GM12878 (cell line): ENCODE results near the gene KDM3B. TPM values are rescaled to one million over a fixed set of nuclear protein-coding genes. Genes with fewer than 3 reads are reported as not detected.

ENCODE experiments used
- ATAC-seq: fragments of 200-7000 bp; cut with Tn5 transposase; 3 replicates; pipeline ENCODE4 v1.9.1; 2020; ENCODE audit warnings: mild to moderate bottlenecking, moderate library complexity
- BruUV-seq: library from RNA; stranded (reverse); fragments of 400-500 nt; replicated peaks from 2 replicates; lab custom pipeline; 2021; lab: Mats Ljungman, UMichigan
- CTCF ChIA-PET: fragments of 300-600 bp; sonication (Branson Sonifier 250); formaldehyde crosslinking; extraction: SDS; loops from one replicate; lab custom pipeline; 2021; ENCODE audit warnings: inconsistent platforms; lab: Yijun Ruan, JAX
- POLR2A ChIA-PET: fragments of 350-600 bp; formaldehyde crosslinking; extraction: SDS; loops from one replicate; lab custom pipeline; 2021; ENCODE audit warnings: inconsistent platforms; lab: Charles Lee
- RAD21 ChIA-PET: fragments of 300-600 bp; sonication (Branson Sonifier 250); formaldehyde crosslinking; loops from one replicate; lab custom pipeline; 2023; ENCODE audit warnings: antibody characterized with exemption; ENCODE audit not compliant: unreplicated experiment; lab: Charles Lee
- SMC1A ChIA-PET: fragments of 300-600 bp; sonication (Branson Sonifier 250); formaldehyde crosslinking; loops from one replicate; lab custom pipeline; 2023; ENCODE audit not compliant: unreplicated experiment, uncharacterized antibody; lab: Charles Lee
- DNase-seq: peaks from one replicate; pipeline ENCODE4 v3.0.0-alpha.2; 2011; ENCODE audit warnings: low read depth, low spot score
- FAIRE-seq: peaks from 3 replicates; lab custom pipeline; 2011; peaks lifted over from hg19 to GRCh38; lab: Jason Lieb, UNC
- H2AFZ ChIP-seq: 2 replicates; pipeline ENCODE4 v1.6.0; 2011; ENCODE audit warnings: low read depth, low read length, control low read depth; ENCODE audit not compliant: control insufficient read depth
- H3K27ac ChIP-seq: 2 replicates; pipeline ENCODE4 v1.5.1; 2011; ENCODE audit warnings: control low read depth; ENCODE audit not compliant: control insufficient read depth, insufficient read depth
- H3K27me3 ChIP-seq, 2 experiments: replicated peaks in 1 of 2; 2 replicates each; pipeline versions ENCODE4 v1.6.0 to v1.6.1; 2011; ENCODE audit warnings: low read length in 1 of 2; ENCODE audit not compliant: control insufficient read depth in 2 of 2, insufficient read depth in 2 of 2
- H3K36me3 ChIP-seq, 2 experiments: 2 replicates each; pipeline ENCODE4 v1.5.1; 2011; ENCODE audit warnings: low read length in 1 of 2; ENCODE audit not compliant: control insufficient read depth in 2 of 2, insufficient read depth in 2 of 2
- H3K4me1 ChIP-seq: 2 replicates; pipeline ENCODE4 v1.6.1; 2011; ENCODE audit warnings: mild to moderate bottlenecking, low read length, moderate library complexity, mixed read lengths; ENCODE audit not compliant: control insufficient read depth, insufficient read depth
- H3K4me2 ChIP-seq: 2 replicates; pipeline ENCODE4 v1.6.0; 2011; ENCODE audit warnings: control low read depth; ENCODE audit not compliant: control insufficient read depth, insufficient read depth
- H3K4me3 ChIP-seq: fragments of 200-600 bp; sonication (generic); 2 replicates; pipeline ENCODE4 v1.5.1; 2016
- H3K79me2 ChIP-seq: 2 replicates; pipeline ENCODE4 v1.6.0; 2011; ENCODE audit warnings: low read length; ENCODE audit not compliant: control insufficient read depth, insufficient read depth
- H3K9ac ChIP-seq: 2 replicates; pipeline ENCODE4 v1.8.0; 2011; ENCODE audit warnings: low read length, control low read depth, mixed read lengths; ENCODE audit not compliant: control insufficient read depth, insufficient read depth
- H3K9me3 ChIP-seq: replicated peaks from 3 replicates; pipeline ENCODE4 v1.5.1; 2011; ENCODE audit warnings: mild to moderate bottlenecking, low read length; ENCODE audit not compliant: control insufficient read depth, insufficient read depth
- H4K20me1 ChIP-seq: 2 replicates; pipeline ENCODE4 v1.6.0; 2011; ENCODE audit not compliant: control insufficient read depth, insufficient read depth
- BCLAF1 ChIP-seq: fragments of 450-650 bp; IDR thresholded peaks from 2 replicates; pipeline ENCODE4 v1.6.1; 2017; ENCODE audit warnings: antibody characterized with exemption, mild to moderate bottlenecking, moderate library complexity
- CBFB ChIP-seq: IDR thresholded peaks from 2 replicates; pipeline ENCODE4 v1.6.1; 2016; ENCODE audit warnings: antibody characterized with exemption, low read depth
- E2F4 ChIP-seq: IDR thresholded peaks from 2 replicates; pipeline ENCODE4 v1.6.1; 2012; ENCODE audit warnings: low read depth, low read length, improper control_type of control experiment
- EP300 ChIP-seq, 2 experiments: fragments of 150-350 bp in 1 of 2; IDR thresholded peaks; 2 replicates each; pipeline ENCODE4 v1.6.1; 2011 to 2012; ENCODE audit warnings: low read depth in 2 of 2, low read length in 2 of 2, borderline replicate concordance in 1 of 2, improper control_type of control experiment in 1 of 2, inconsistent platforms in 1 of 2; ENCODE audit not compliant: control insufficient read depth in 1 of 2
- MXI1 ChIP-seq: fragments of 150-350 bp; IDR thresholded peaks from 2 replicates; pipeline ENCODE4 v1.6.1; 2011; ENCODE audit warnings: low read depth, mild to moderate bottlenecking, inconsistent platforms, low read length, improper control_type of control experiment
- PAX8 ChIP-seq: fragments of 450-650 bp; IDR thresholded peaks from 2 replicates; pipeline ENCODE4 v1.6.1; 2017; ENCODE audit warnings: mild to moderate bottlenecking, moderate library complexity
- POU2F2 ChIP-seq: IDR thresholded peaks from 3 replicates; pipeline ENCODE4 v1.6.1; 2011; ENCODE audit warnings: low read depth, mild to moderate bottlenecking, low read length, borderline replicate concordance
- RB1 ChIP-seq: fragments of 450-650 bp; formaldehyde crosslinking; IDR thresholded peaks from 2 replicates; pipeline ENCODE4 v1.6.1; 2017; ENCODE audit warnings: mild to moderate bottlenecking, borderline replicate concordance
- RFX5 ChIP-seq: IDR thresholded peaks from 2 replicates; pipeline ENCODE4 v1.6.1; 2011; ENCODE audit warnings: low read depth, low read length, improper control_type of control experiment
- SIX5 ChIP-seq: IDR thresholded peaks from 2 replicates; pipeline ENCODE4 v1.6.1; 2011; ENCODE audit warnings: mild to moderate bottlenecking, low read depth, low read length, moderate library complexity; ENCODE audit not compliant: severe bottlenecking
- SREBF2 ChIP-seq: IDR thresholded peaks from 2 replicates; pipeline ENCODE4 v1.6.1; 2012; ENCODE audit warnings: mild to moderate bottlenecking, low read length
- WGBS: methylation state at CpG from one replicate; pipeline ENCODE4 v1.1.6; 2016; ENCODE audit warnings: low lambda C conversion rate; ENCODE audit not compliant: insufficient replicate concordance, insufficient coverage; ENCODE audit errors: missing lambda C conversion rate; 5-methylcytosine and 5-hydroxymethylcytosine counted together
- in situ Hi-C: fragments of 300-500 bp; cut with MboI; formaldehyde crosslinking; loops from 9 replicates; pipeline ENCODE4 v1.14.3; 2018; ENCODE audit warnings: mixed read lengths
- intact Hi-C: fragments of 100-400 bp; cut with micrococcal nuclease; formaldehyde crosslinking; loops from one replicate; pipeline ENCODE4 v1.14.2; 2022; ENCODE audit not compliant: unreplicated experiment
- polyA plus RNA-seq, 11 experiments: library from polyadenylated mRNA; depleted of rRNA in 4 of 11; unstranded in 6 of 11; stranded (reverse) in 5 of 11; fragments of >200 nt; fragmentation: Nextera tagmentation in 4 of 11; fragmentation: Illumina TruSeq in 1 of 11; extraction: Ambion mirVana in 4 of 11; extraction: Trizol in 1 of 11; gene quantifications; 1 replicate in 1 of 11; 2 replicates in 10 of 11; pipeline versions ENCODE4 v1.2.1 to v1.2.3, GENCODE V29; 2011 to 2016; ENCODE audit warnings: inconsistent platforms in 2 of 11, missing spikeins in 2 of 11, low read depth in 1 of 11
- total RNA-seq, 4 experiments: library from RNA; depleted of rRNA in 3 of 4; stranded (reverse); fragments of >200 nt in 3 of 4; fragmentation: Illumina TruSeq in 1 of 4; extraction: Trizol in 1 of 4; gene quantifications; 2 replicates each; pipeline versions ENCODE4 v1.2.1 to v1.2.3, GENCODE V29; 2013 to 2021
- TF ChIP-seq, protein P1 (sequence below): fragments of 150-350 bp; IDR thresholded peaks from 2 replicates; pipeline ENCODE4 v1.6.1; 2016; ENCODE audit warnings: low read depth, low read length
- TF ChIP-seq, protein P2 (sequence below): fragments of 450-650 bp; IDR thresholded peaks from 2 replicates; pipeline ENCODE4 v1.6.1; 2016; ENCODE audit warnings: mild to moderate bottlenecking

Gene KDM3B
- total and polyA plus RNA-seq, 10 of the 15 experiments (the other 5 are each of a cell fraction or from before 2014, with no cell fraction given): 8.5 to 45.7 (median 29.0) TPM

DNA sequence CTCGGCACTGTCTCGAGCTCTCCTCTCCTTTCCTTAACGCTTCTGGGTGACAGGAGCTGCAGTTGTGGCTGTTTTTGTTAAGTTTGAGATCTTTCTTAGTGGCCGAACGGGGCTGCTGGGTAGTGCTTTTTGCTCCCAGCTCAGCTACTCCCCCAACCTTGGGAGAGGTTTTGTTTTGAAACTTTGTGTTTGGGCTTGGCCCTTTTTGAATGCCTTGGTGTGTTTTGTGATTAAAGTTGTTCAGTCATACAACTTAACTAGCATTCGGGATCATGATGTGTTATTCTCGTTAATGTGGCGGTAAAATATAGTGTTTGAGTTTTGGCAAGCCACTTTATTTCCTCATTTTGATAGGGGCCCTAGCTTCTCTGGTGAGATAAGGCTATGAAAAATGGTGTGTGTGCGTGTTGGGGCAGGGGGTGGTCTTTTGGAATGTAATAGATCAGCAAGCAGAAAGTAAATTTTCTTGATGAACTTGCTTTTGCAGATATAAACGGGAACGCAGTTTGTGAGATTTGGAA is 1.1 kb downstream of the KDM3B start:
- SMC1A ChIA-PET: interaction anchor here (0.6 to 6.5 kb wide), 14 partner anchors 14 to 608 kb away, joined by 3 to 102 read pairs (median 5); partner anchors contain the start of genes BRD8, CDC23, CDC25C and FAM53C
- H2AFZ ChIP-seq: peak overlapping the region; percentile 75; the same call in 1 of the 2 replicates
- no peaks in the 10 kb centered on the region for H3K9me3 ChIP-seq
- BruUV-seq: no TSS peak
- DNase-seq: no peak
- POLR2A ChIA-PET: interaction anchor here (0.6 to 8.9 kb wide), 12 partner anchors 15 to 600 kb away, joined by 3 to 143 read pairs (median 8); partner anchors contain the start of genes BRD8, CDC23, CDC25C and EGR1
- RAD21 ChIA-PET: interaction anchor here (0.8 to 4.0 kb wide), 7 partner anchors 14 to 174 kb away, joined by 3 to 22 read pairs (median 14); partner anchors contain the start of genes BRD8, CDC25C, FAM53C and KIF20A
- H3K4me3 ChIP-seq: peak overlapping the region; percentile 99
- intact Hi-C loops (loop anchor here (2.0 to 10.0 kb wide), 2 partner anchors 175 to 319 kb away; partner anchors contain the start of genes BRD8, FAM13B and KIF20A), in situ Hi-C loops (no loop called here)
- WGBS: 2% methylated on average over 11 of the region's 11 CpGs
- H3K36me3 ChIP-seq: peaks cover 0 to 6% of the 10 kb centered on the region in 2 experiments; a peak in 1 of 4 replicates
- H3K27me3 ChIP-seq: no peaks in the 10 kb centered on the region
- H3K9ac ChIP-seq: peak overlapping the region; percentile 96
- H3K4me1 ChIP-seq: peaks cover 3% of the 10 kb centered on the region
- H3K27ac ChIP-seq: peak overlapping the region; percentile 93
- peak overlapping the region; percentile 90 for H3K4me2 ChIP-seq
- ATAC-seq: no peak
- H3K79me2 ChIP-seq: peaks cover 48% of the 10 kb centered on the region
- peak; percentile 65 for FAIRE-seq
- CTCF ChIA-PET: interaction anchor here (0.6 to 7.7 kb wide), 34 partner anchors 8 to 1037 kb away, joined by 3 to 266 read pairs (median 6); partner anchors contain the start of genes BRD8, CDC23, CDC25C and EGR1
- no peaks in the 10 kb centered on the region for H4K20me1 ChIP-seq
- TF ChIP-seq RFX5: no peak
- 0 out of 2 replicates have a peak, but pooled peaks have one; percentile 1 for TF ChIP-seq CBFB
- TF ChIP-seq MXI1: no peak
- no peak for TF ChIP-seq RB1
- TF ChIP-seq SIX5: no peak
- no peak for TF ChIP-seq PAX8
- TF ChIP-seq SREBF2: no peak
- TF ChIP-seq, protein P1, sequence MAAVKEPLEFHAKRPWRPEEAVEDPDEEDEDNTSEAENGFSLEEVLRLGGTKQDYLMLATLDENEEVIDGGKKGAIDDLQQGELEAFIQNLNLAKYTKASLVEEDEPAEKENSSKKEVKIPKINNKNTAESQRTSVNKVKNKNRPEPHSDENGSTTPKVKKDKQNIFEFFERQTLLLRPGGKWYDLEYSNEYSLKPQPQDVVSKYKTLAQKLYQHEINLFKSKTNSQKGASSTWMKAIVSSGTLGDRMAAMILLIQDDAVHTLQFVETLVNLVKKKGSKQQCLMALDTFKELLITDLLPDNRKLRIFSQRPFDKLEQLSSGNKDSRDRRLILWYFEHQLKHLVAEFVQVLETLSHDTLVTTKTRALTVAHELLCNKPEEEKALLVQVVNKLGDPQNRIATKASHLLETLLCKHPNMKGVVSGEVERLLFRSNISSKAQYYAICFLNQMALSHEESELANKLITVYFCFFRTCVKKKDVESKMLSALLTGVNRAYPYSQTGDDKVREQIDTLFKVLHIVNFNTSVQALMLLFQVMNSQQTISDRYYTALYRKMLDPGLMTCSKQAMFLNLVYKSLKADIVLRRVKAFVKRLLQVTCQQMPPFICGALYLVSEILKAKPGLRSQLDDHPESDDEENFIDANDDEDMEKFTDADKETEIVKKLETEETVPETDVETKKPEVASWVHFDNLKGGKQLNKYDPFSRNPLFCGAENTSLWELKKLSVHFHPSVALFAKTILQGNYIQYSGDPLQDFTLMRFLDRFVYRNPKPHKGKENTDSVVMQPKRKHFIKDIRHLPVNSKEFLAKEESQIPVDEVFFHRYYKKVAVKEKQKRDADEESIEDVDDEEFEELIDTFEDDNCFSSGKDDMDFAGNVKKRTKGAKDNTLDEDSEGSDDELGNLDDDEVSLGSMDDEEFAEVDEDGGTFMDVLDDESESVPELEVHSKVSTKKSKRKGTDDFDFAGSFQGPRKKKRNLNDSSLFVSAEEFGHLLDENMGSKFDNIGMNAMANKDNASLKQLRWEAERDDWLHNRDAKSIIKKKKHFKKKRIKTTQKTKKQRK: no peak
- no peak for TF ChIP-seq BCLAF1
- no peak for TF ChIP-seq E2F4
- TF ChIP-seq EP300 (IDR thresholded peaks at IDR 0.05; ENCODE audit: borderline replicate concordance in 1 of 2, control insufficient read depth in 1 of 2, low read depth in 2 of 2, low read length in 2 of 2): no peak
- TF ChIP-seq, protein P2, sequence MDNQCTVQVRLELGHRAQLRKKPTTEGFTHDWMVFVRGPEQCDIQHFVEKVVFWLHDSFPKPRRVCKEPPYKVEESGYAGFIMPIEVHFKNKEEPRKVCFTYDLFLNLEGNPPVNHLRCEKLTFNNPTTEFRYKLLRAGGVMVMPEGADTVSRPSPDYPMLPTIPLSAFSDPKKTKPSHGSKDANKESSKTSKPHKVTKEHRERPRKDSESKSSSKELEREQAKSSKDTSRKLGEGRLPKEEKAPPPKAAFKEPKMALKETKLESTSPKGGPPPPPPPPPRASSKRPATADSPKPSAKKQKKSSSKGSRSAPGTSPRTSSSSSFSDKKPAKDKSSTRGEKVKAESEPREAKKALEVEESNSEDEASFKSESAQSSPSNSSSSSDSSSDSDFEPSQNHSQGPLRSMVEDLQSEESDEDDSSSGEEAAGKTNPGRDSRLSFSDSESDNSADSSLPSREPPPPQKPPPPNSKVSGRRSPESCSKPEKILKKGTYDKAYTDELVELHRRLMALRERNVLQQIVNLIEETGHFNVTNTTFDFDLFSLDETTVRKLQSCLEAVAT: 0 out of 2 replicates have a peak, but pooled peaks have one; percentile 68
- TF ChIP-seq POU2F2: no peak
